Measurements from ENCODE around the gene BCOR. TPM values are rescaled to one million over a fixed set of nuclear protein-coding genes. Genes with fewer than 3 reads are reported as not detected.

Gene BCOR
- total RNA-seq, 2 experiments from 2014 or later = 48.0 to 64.3 TPM

GRCh38 chrX:40007756-40008705 is 89.7 kb downstream of the BCOR start:
- no peak for TF ChIP-seq EZH2phosphoT487 (IDR thresholded peaks at IDR 0.05; ENCODE audit: borderline replicate concordance, low read depth, low read length)
- TF ChIP-seq, protein P1, sequence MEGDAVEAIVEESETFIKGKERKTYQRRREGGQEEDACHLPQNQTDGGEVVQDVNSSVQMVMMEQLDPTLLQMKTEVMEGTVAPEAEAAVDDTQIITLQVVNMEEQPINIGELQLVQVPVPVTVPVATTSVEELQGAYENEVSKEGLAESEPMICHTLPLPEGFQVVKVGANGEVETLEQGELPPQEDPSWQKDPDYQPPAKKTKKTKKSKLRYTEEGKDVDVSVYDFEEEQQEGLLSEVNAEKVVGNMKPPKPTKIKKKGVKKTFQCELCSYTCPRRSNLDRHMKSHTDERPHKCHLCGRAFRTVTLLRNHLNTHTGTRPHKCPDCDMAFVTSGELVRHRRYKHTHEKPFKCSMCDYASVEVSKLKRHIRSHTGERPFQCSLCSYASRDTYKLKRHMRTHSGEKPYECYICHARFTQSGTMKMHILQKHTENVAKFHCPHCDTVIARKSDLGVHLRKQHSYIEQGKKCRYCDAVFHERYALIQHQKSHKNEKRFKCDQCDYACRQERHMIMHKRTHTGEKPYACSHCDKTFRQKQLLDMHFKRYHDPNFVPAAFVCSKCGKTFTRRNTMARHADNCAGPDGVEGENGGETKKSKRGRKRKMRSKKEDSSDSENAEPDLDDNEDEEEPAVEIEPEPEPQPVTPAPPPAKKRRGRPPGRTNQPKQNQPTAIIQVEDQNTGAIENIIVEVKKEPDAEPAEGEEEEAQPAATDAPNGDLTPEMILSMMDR (conservative IDR thresholded peaks at IDR 0.05; ENCODE audit: low read length) = no peak
- CTCF ChIA-PET (ENCODE audit: unreplicated experiment) = no interaction called here
- H3K36me3 ChIP-seq (ENCODE audit: insufficient read depth, low read length) = no peaks in the 10 kb centered on the region
- no peak overlapping the region for H2AFZ ChIP-seq (ENCODE audit: low read length)
- H3K9me2 ChIP-seq (ENCODE audit: insufficient read depth, low read length) = no peaks in the 10 kb centered on the region
- no peaks in the 10 kb centered on the region for H4K20me1 ChIP-seq (ENCODE audit: insufficient read depth, low read length)
- intact Hi-C loops (cut with micrococcal nuclease; ENCODE audit: unreplicated experiment) = no loop called here
- H3K79me2 ChIP-seq (ENCODE audit: insufficient read depth, low read depth, low read length) = no peaks in the 10 kb centered on the region
- no peak overlapping the region for H3K27ac ChIP-seq (ENCODE audit: low read depth, low read length, poor library complexity, severe bottlenecking)
- H3K4me2 ChIP-seq (ENCODE audit: low read length) = no peak overlapping the region
- H3K9me3 ChIP-seq (ENCODE audit: low read length) = no peaks in the 10 kb centered on the region
- H3K4me3 ChIP-seq (ENCODE audit: low read depth, low read length, poor library complexity, severe bottlenecking) = no peak overlapping the region
- POLR2A ChIA-PET = interaction anchor here (0.5 kb wide), 1 partner anchor 322 kb away, joined by 3 read pairs; no protein-coding TSS in a partner anchor
- peaks cover 21% of the 10 kb centered on the region for H3K4me1 ChIP-seq (ENCODE audit: insufficient read depth, low read length, poor library complexity, severe bottlenecking)
- no peak for DNase-seq (ENCODE audit: low spot score)
- no TSS peak for BruUV-seq (replicated peaks)

GRCh38 chrX:40007131-40007755 is 90.5 kb downstream of the BCOR start:
- no TSS peak for BruUV-seq (replicated peaks)
- ChIA-PET CTCF (ENCODE audit: unreplicated experiment) (no interaction called here), POLR2A (no interaction called here)
- Histone ChIP-seq H3K4me2 (ENCODE audit: low read length) (no peak overlapping the region), H4K20me1 (ENCODE audit: insufficient read depth, low read length) (no peaks in the 10 kb centered on the region), H3K36me3 (ENCODE audit: insufficient read depth, low read length) (no peaks in the 10 kb centered on the region), H3K4me3 (ENCODE audit: low read depth, low read length, poor library complexity, severe bottlenecking) (no peak overlapping the region), H3K27ac (ENCODE audit: low read depth, low read length, poor library complexity, severe bottlenecking) (no peak overlapping the region), H3K79me2 (ENCODE audit: insufficient read depth, low read depth, low read length) (no peaks in the 10 kb centered on the region), H3K9me2 (ENCODE audit: insufficient read depth, low read length) (no peaks in the 10 kb centered on the region), H3K4me1 (ENCODE audit: insufficient read depth, low read length, poor library complexity, severe bottlenecking) (peaks cover 17% of the 10 kb centered on the region), H3K9me3 (ENCODE audit: low read length) (no peaks in the 10 kb centered on the region), H2AFZ (ENCODE audit: low read length) (no peak overlapping the region)
- no peak for DNase-seq (ENCODE audit: low spot score)
- TF ChIP-seq, protein P1 (conservative IDR thresholded peaks at IDR 0.05; ENCODE audit: low read length) = no peak
- TF ChIP-seq EZH2phosphoT487 (IDR thresholded peaks at IDR 0.05; ENCODE audit: borderline replicate concordance, low read depth, low read length) = no peak
- intact Hi-C loops (cut with micrococcal nuclease; ENCODE audit: unreplicated experiment) = no loop called here
